ENCODE measurements around the gene GRID1.

GRID1 gene

GRCh38 chr10:85580585-85580984 is 786.0 kb downstream of the GRID1 start:
- DNase-seq (ENCODE audit: insufficient read length, low spot score) (no peak), FAIRE-seq (no peak)
- TF ChIP-seq POLR2AphosphoS5 (IDR thresholded peaks at IDR 0.05; ENCODE audit: low read depth, low read length) (no peak), PAX5 (IDR thresholded peaks at IDR 0.05; ENCODE audit: insufficient read depth, low read length, severe bottlenecking) (no peak), SPI1 (IDR thresholded peaks at IDR 0.05; ENCODE audit: low read depth, low read length) (no peak), POLR2A (IDR thresholded peaks at IDR 0.05; ENCODE audit: low read depth, low read length) (no peak), POU2F2 (IDR thresholded peaks at IDR 0.05; ENCODE audit: low read depth, low read length) (no peak), TAF1 (IDR thresholded peaks at IDR 0.05; ENCODE audit: low read depth, low read length) (no peak)

GRCh38 chr10:85578860-85579259 is 787.7 kb downstream of the GRID1 start:
- FAIRE-seq, result no peak
- no peak for DNase-seq (ENCODE audit: insufficient read length, low spot score)
- no peak for TF ChIP-seq POLR2AphosphoS5 (IDR thresholded peaks at IDR 0.05; ENCODE audit: low read depth, low read length)
- no peak for TF ChIP-seq POU2F2 (IDR thresholded peaks at IDR 0.05; ENCODE audit: low read depth, low read length)
- TF ChIP-seq PAX5 (IDR thresholded peaks at IDR 0.05; ENCODE audit: insufficient read depth, low read length, severe bottlenecking), result no peak
- no peak for TF ChIP-seq TAF1 (IDR thresholded peaks at IDR 0.05; ENCODE audit: low read depth, low read length)
- TF ChIP-seq POLR2A (IDR thresholded peaks at IDR 0.05; ENCODE audit: low read depth, low read length), result no peak
- TF ChIP-seq SPI1 (IDR thresholded peaks at IDR 0.05; ENCODE audit: low read depth, low read length), result no peak

- FAIRE-seq (no peak), DNase-seq (ENCODE audit: insufficient read length, low spot score) (no peak)
- no peak for TF ChIP-seq PAX5 (IDR thresholded peaks at IDR 0.05; ENCODE audit: insufficient read depth, low read length, severe bottlenecking)
Measured at GRCh38 chr10:85575441-85575840, 791.2 kb downstream of the GRID1 start.

GRCh38 chr10:85570871-85571270 is 795.7 kb downstream of the GRID1 start:
- FAIRE-seq (no peak), DNase-seq (ENCODE audit: insufficient read length, low spot score) (no peak)
- no peak for TF ChIP-seq TAF1 (IDR thresholded peaks at IDR 0.05; ENCODE audit: low read depth, low read length)
- no peak for TF ChIP-seq POLR2A (IDR thresholded peaks at IDR 0.05; ENCODE audit: low read depth, low read length)
- no peak for TF ChIP-seq POLR2AphosphoS5 (IDR thresholded peaks at IDR 0.05; ENCODE audit: low read depth, low read length)
- no peak for TF ChIP-seq POU2F2 (IDR thresholded peaks at IDR 0.05; ENCODE audit: low read depth, low read length)

- TF ChIP-seq PAX5 (IDR thresholded peaks at IDR 0.05; ENCODE audit: insufficient read depth, low read length, severe bottlenecking), result no peak
- no peak for TF ChIP-seq TAF1 (IDR thresholded peaks at IDR 0.05; ENCODE audit: low read depth, low read length)
- no peak for TF ChIP-seq POLR2AphosphoS5 (IDR thresholded peaks at IDR 0.05; ENCODE audit: low read depth, low read length)
- no peak for TF ChIP-seq SPI1 (IDR thresholded peaks at IDR 0.05; ENCODE audit: low read depth, low read length)
- TF ChIP-seq POU2F2 (IDR thresholded peaks at IDR 0.05; ENCODE audit: low read depth, low read length), result no peak
- no peak for TF ChIP-seq POLR2A (IDR thresholded peaks at IDR 0.05; ENCODE audit: low read depth, low read length)
- no peak for FAIRE-seq
- no peak for DNase-seq (ENCODE audit: insufficient read length, low spot score)
Measured at GRCh38 chr10:85565381-85565780, 801.2 kb downstream of the GRID1 start.

GRCh38 chr10:85558533-85558932 is 808.1 kb downstream of the GRID1 start:
- FAIRE-seq (no peak), DNase-seq (ENCODE audit: insufficient read length, low spot score) (no peak)
- TF ChIP-seq POLR2AphosphoS5 (IDR thresholded peaks at IDR 0.05; ENCODE audit: low read depth, low read length) (no peak), TAF1 (IDR thresholded peaks at IDR 0.05; ENCODE audit: low read depth, low read length) (no peak), SPI1 (IDR thresholded peaks at IDR 0.05; ENCODE audit: low read depth, low read length) (no peak), POLR2A (IDR thresholded peaks at IDR 0.05; ENCODE audit: low read depth, low read length) (no peak), PAX5 (IDR thresholded peaks at IDR 0.05; ENCODE audit: insufficient read depth, low read length, severe bottlenecking) (no peak), POU2F2 (IDR thresholded peaks at IDR 0.05; ENCODE audit: low read depth, low read length) (no peak)

- no peak for FAIRE-seq
- no peak for TF ChIP-seq SPI1 (IDR thresholded peaks at IDR 0.05; ENCODE audit: low read depth, low read length)
- no peak for DNase-seq (ENCODE audit: insufficient read length, low spot score)
Measured at GRCh38 chr10:85557706-85558105, 808.9 kb downstream of the GRID1 start.

- TF ChIP-seq PAX5 (IDR thresholded peaks at IDR 0.05; ENCODE audit: insufficient read depth, low read length, severe bottlenecking), result no peak
- TF ChIP-seq SPI1 (IDR thresholded peaks at IDR 0.05; ENCODE audit: low read depth, low read length), result no peak
- no peak for TF ChIP-seq TAF1 (IDR thresholded peaks at IDR 0.05; ENCODE audit: low read depth, low read length)
- no peak for TF ChIP-seq POLR2A (IDR thresholded peaks at IDR 0.05; ENCODE audit: low read depth, low read length)
- no peak for TF ChIP-seq POLR2AphosphoS5 (IDR thresholded peaks at IDR 0.05; ENCODE audit: low read depth, low read length)
- TF ChIP-seq POU2F2 (IDR thresholded peaks at IDR 0.05; ENCODE audit: low read depth, low read length), result no peak
- no peak for DNase-seq (ENCODE audit: insufficient read length, low spot score)
- no peak for FAIRE-seq
Measured at GRCh38 chr10:85557077-85557476, 809.5 kb downstream of the GRID1 start.

Measured in GM12891 (cell line).